ENCODE results near the gene RAPGEF4. TPM values are rescaled to one million over a fixed set of nuclear protein-coding genes. Genes with fewer than 3 reads are reported as not detected.

RAPGEF4 gene
- total RNA-seq, 1 donor from 2014 or later, result 21.8 TPM

- H3K36me3 ChIP-seq, result no peaks in the 10 kb centered on the region
- H3K27me3 ChIP-seq, result no peaks in the 10 kb centered on the region
- H3K9me3 ChIP-seq, result no peaks in the 10 kb centered on the region
- ATAC-seq (peak; percentile 36), DNase-seq (no peak)
- no peak for TF ChIP-seq CTCF (IDR thresholded peaks at IDR 0.05)
- H3K4me3 ChIP-seq, result no peak overlapping the region
- intact Hi-C loops (cut with DNase I), result no loop called here
- peaks cover 10% of the 10 kb centered on the region for H3K4me1 ChIP-seq
- H3K27ac ChIP-seq, result no peak overlapping the region
Observed at GRCh38 chr2:172998547-172999272, 263.1 kb downstream of the RAPGEF4 start.

GRCh38 chr2:172999641-173000386 is 264.2 kb downstream of the RAPGEF4 start:
- H3K4me1 ChIP-seq, result peaks cover 10% of the 10 kb centered on the region
- no peaks in the 10 kb centered on the region for H3K36me3 ChIP-seq
- H3K4me3 ChIP-seq, result no peak overlapping the region
- no peaks in the 10 kb centered on the region for H3K9me3 ChIP-seq
- no peak for ATAC-seq
- no peaks in the 10 kb centered on the region for H3K27me3 ChIP-seq
- intact Hi-C loops (cut with DNase I), result no loop called here
- TF ChIP-seq CTCF (IDR thresholded peaks at IDR 0.05), result no peak
- no peak for DNase-seq
- H3K27ac ChIP-seq, result no peak overlapping the region

GRCh38 chr2:173001664-173002604 is 266.3 kb downstream of the RAPGEF4 start:
- no peak for TF ChIP-seq CTCF (IDR thresholded peaks at IDR 0.05)
- DNase-seq (no peak), ATAC-seq (no peak)

GRCh38 chr2:173002751-173003541 is 267.3 kb downstream of the RAPGEF4 start:
- ATAC-seq, result no peak
- DNase-seq, result no peak
- no peak overlapping the region for H3K4me3 ChIP-seq
- no peak overlapping the region for H3K27ac ChIP-seq
- no peaks in the 10 kb centered on the region for H3K36me3 ChIP-seq
- no peaks in the 10 kb centered on the region for H3K9me3 ChIP-seq
- H3K27me3 ChIP-seq, result no peaks in the 10 kb centered on the region
- H3K4me1 ChIP-seq, result peaks cover 4% of the 10 kb centered on the region
- intact Hi-C loops (cut with DNase I), result no loop called here
- no peak for TF ChIP-seq CTCF (IDR thresholded peaks at IDR 0.05)

More at GRCh38 chr2:173001664-173002604, 266.3 kb downstream of the RAPGEF4 start:
- peaks cover 4% of the 10 kb centered on the region for H3K4me1 ChIP-seq
- H3K4me3 ChIP-seq, result no peak overlapping the region
- intact Hi-C loops (cut with DNase I), result no loop called here
- no peaks in the 10 kb centered on the region for H3K36me3 ChIP-seq
- H3K9me3 ChIP-seq, result no peaks in the 10 kb centered on the region
- H3K27me3 ChIP-seq, result no peaks in the 10 kb centered on the region
- no peak overlapping the region for H3K27ac ChIP-seq

- intact Hi-C loops (cut with DNase I), result no loop called here
- DNase-seq, result no peak
- no peak for ATAC-seq
- H3K27ac ChIP-seq, result no peak overlapping the region
- H3K27me3 ChIP-seq, result no peaks in the 10 kb centered on the region
- H3K4me3 ChIP-seq, result no peak overlapping the region
- H3K9me3 ChIP-seq, result no peaks in the 10 kb centered on the region
- H3K4me1 ChIP-seq, result no peaks in the 10 kb centered on the region
- no peaks in the 10 kb centered on the region for H3K36me3 ChIP-seq
- TF ChIP-seq CTCF (IDR thresholded peaks at IDR 0.05), result no peak
Observed at GRCh38 chr2:173008786-173009185, 273.1 kb downstream of the RAPGEF4 start.

All from upper lobe of right lung (tissue), 1 donor.